SKM-1 (cell line): ENCODE results near the gene ANXA2.

Experiments used
- DNase-seq: peaks from one replicate; lab custom pipeline; 2025; ENCODE audit not compliant: unreplicated experiment; lab: John Stamatoyannopoulos, UW

Gene ANXA2

DNA sequence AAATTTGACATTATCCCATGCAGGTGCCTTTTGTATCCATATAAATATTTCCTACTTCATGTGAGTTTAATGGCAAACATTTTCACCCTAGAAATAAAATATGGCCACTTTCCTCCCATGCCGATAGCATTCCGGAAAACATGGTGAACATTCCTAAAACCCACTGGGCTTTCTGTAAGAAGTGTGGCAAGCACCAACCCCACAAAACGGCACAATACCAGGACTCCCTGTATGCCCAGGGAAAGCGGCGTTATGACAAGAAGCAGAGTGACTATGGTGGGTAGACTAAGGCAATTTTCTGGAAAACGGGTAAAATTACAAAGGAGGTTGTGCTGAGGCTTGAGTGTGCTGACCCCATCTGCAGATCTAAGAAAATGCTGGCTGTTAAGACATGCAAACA is 7.6 kb downstream of the ANXA2 start:
- no peak for DNase-seq

DNA sequence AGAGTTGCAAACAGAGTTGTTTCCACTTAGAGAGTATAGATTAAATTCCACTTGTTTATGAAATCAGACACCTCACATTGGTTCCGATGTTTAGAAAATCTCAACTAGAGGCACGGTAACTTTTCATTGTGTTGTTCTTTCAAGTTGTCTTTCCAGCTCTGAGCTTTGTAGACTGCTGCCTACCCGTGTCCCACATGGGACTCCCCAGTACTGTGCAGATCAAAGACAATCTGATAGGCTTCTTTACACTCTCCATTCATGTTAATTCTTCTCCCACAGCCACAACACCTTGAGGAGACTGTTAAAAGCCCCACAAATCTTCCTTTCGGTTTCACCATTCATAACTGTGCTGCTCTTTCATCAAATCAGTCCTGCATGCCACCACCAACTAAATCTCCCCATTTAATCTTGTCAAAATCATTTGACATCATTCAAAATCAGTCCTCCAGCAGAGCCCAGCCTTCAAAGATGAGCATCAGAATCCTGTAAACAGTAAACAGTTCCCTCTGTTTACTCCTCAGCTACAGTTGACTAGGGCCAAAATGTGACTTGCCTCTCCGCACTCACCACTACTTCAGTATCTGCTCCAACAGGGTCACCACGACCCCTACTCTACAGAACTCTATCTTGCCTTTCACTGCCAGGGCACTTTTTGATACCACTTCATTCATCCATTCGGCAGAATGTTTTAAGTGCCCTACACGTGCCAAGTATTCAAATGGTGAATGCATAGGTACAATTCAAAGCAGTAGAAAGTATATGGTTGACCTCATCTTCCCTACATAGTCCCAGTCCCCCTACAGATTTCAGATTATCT is 8.3 kb downstream of the ANXA2 start:
- DNase-seq: no peak

DNA sequence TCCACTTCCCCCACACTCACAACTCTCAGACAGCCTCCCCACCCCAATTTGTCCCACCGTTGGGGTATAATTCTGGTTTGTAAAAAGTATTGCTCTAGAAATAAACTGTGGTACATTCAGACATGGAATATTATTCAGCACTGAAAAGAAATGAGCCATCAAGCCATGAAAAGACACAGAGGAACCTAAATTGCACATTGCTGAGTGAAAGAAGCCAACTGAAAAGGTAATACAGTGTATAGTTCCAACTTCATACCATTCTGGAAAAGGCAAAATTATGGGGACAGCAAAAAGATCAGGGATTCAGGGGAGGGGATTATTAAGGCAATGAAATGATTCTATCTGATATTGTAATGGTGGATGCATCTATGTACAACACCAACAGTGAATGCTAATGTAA is 10.5 kb downstream of the ANXA2 start:
- DNase-seq: no peak

DNA sequence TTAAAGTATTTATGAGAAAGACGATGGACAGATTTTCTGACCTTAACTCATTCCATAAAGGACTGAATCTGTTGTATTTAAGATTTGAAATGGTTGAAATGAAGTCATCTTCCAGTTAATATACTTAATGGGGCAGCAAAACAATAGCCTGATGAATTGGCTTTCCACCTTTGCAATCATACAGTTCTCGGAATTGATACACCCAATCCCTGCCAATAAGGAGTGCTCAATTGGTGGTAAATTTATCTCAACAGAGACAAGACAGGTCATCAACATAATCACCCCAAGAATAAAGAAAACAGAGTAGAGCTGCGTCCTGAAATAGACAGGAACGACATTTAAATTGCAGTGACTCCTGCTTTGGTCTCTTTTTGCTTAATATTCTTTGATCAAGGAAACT is 11.2 kb downstream of the ANXA2 start:
- DNase-seq: no peak

DNA sequence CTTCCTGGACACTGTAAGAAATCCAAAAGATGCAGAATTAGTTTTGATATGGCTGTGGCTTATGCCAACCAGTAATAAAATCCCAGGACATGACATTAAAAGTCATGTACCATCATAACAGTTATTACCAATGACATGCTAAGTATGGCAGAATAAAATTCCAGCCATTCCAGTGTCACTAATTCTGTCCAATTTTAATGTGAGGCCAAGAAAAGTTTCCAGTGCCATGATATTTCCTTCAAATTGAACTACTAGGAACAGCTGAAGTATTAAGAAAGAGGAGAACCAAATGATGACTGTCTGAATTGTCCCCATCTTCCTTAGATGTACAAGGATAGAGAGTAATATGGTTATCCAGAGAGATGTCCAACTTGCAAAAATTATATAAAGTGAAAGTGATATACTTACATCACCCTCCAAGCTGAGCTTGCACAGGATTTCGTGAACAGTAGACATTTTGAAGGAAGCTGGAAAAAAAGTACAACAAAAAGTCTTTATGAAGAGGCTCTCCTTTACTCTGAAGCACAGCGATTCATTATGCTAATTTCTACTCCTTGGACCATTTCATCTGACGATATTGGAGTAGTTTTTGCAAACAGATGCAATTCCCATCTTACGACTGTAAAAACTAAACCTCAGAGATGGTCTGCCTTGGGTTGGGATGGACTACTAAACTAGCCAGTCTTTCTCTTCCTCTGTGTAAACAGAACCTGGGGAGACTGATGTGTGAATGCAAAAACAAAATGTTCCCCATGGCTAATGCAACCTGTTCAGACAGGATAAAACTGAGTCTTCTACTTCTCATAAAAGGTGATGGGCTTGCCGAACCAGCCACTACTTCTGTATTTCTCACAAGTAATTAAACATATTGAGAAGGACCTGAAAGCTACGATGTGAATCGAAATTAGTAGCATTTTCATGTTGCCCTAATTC is 11.9 kb downstream of the ANXA2 start:
- DNase-seq: no peak

DNA sequence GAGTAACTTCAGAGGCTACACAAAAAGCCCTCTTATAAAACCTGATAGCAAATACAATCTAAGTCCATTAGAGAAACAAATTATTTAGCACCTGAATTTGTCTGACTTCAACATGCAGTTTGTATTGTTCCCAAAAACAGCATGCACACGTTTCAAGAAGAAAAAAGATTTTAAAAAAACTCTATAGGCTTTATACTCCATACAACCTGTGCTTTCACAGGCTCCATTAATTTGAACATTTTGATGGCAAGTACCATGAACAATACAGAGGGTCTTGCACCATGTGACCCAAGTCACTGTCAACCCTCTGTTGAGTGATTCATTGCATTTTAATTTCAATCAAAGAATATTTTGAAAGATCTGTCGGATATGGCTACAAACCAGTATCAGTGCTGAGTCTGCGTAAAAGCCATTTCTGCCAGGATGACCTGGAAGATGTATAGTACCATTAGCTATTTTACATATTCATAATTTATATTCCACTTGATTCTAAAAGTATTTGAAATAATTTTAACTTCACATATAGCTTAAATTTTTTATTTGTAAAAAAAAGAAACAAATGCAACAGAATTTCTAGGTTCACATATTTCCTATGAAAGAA is 13.2 kb downstream of the ANXA2 start:
- no peak for DNase-seq

- DNase-seq: no peak
Measured at GRCh38 chr15:60384053-60384452, 13.7 kb downstream of the ANXA2 start.

DNA sequence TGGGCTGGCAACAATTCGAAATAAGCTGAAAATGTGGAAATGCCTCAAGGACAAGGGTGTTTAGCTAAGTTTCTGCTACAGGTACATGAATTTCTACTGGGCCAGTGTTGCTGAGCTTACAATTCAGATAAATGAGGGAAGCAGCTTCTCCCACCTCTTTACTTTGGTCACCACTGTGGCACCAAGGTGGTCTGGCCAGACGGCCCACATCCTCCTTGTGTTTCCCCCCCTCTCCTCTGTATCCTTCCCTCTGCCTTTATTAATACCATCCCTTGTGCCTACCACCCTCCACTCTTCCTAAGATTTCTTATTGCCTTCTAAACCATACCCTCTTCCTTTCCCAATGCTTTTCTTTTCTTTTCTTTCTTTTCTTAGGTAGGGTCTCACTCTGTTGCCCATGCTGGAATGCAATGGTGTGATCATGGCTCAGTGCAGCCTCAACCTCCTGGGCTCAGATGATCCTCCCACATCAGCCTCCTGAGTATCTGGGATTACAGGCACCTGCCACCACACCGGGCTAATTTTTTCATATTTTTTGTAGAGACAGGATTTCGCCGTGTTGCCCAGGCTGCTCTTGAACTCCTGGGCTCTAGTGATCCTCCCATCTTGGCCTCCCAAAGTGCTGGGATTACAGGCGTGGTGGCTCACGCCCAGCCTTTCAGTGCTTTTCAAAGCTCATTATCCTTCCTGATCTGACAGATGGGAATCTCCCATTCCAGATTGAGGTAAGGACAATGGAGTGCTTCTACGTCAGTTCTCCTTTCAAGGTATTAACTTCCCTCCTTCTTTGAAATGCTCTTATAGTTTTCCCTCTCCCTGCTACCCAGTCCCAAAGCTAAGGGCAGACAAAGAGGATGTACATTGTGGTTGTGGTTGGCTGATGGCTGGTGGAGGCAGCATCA is 14.8 kb downstream of the ANXA2 start:
- no peak for DNase-seq

- DNase-seq: no peak
Measured at GRCh38 chr15:60381148-60381788, 16.5 kb downstream of the ANXA2 start.

- DNase-seq: no peak
Measured at GRCh38 chr15:60379525-60380274, 18.1 kb downstream of the ANXA2 start.

DNA sequence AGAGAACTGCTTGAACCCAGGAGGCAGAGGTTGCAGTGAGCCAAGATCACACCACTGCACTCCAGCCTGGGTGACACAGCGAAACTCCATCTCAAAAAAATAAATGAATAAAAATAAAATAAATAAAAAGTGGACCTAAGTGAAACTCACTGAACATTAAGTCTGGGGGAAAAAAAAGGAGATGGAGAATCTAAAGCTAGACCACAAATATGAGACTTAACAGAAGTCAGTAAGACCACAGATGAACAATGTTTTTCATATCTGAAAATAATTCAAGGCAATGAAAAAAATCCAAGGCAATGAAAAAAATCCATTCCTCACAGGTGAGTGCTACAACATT is 18.6 kb downstream of the ANXA2 start:
- no peak for DNase-seq

GRCh38 chr15:60376677-60377095 is 21.1 kb downstream of the ANXA2 start:
- no peak for DNase-seq

DNA sequence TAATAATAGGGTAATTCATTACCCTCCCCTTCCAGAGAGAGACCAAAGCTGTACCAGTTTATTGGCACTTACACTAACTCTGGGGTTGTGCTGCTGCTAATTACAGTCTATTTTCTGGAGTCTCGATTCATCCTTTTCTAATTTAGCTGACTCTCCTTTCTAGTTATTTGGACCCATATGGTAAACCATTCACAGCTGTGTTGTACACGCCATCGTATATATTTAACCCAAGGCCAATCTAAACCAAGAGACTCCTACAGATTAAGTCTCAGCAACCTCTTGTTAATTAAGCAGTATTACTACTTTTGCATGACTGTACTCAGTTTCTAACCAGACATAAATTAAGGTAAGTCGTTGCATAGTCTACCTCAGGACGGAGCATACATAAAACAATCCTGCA is 22.5 kb downstream of the ANXA2 start:
- DNase-seq: no peak

GRCh38 chr15:60374628-60375081 is 23.1 kb downstream of the ANXA2 start:
- no peak for DNase-seq

DNA sequence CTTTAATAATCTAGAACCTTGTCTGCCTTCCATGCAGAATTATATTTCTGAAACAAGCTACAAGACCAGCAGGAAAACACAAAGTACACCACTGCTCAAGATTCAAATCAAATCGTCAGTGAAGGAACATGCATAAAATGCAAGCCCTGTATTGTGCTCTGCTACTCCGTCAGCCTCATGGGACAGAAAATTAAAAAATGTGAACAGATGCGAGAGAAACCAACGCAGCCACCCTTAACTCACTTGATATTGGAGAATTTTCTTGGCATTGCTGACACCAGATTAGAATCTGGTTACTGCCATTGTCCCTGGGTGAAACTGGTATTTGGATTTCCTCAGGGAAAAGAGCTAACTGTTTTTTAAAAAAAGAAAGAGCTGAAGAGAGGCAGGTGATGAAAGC is 23.6 kb downstream of the ANXA2 start:
- DNase-seq: no peak

GRCh38 chr15:60373745-60374144 is 24.0 kb downstream of the ANXA2 start:
- DNase-seq: no peak

DNA sequence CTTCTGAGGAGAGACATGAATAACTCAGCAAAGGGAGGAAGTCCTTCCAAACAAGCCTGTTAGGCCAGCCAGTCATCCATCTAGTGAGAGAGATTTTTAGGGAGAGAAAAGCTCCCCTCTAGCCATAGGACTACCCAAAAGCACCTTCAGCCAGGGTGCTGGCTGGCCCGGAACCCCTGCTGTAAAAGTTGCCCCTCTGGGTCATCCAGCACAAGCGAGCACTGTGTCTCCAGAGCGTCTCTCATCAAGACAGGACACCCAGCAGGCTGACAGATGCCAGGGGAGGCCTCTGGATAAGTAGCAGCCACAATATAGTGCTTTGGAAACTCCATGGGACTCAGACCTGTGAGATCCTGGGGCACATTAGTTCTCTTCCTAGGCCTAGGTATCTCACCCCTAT is 24.5 kb downstream of the ANXA2 start:
- DNase-seq: no peak

DNA sequence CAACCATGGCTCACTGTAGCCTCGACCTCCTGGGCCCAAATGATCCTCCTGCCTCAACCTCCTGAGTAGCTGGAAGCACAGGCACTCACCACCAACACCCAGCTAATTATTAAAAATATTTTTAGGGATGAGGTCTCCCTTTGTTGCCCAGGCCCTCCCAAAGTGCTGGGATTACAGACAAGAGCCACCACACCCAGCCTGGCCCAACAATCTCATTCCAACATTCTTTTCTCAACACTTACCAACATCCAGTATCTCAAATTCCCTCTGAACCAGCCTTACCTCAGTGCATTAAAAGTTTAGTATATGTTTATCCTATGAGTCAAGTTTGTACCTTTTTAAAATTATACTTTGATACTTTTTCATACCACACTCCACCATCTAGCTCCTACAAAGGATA is 25.0 kb downstream of the ANXA2 start:
- no peak for DNase-seq

GRCh38 chr15:60372227-60372626 is 25.6 kb downstream of the ANXA2 start:
- DNase-seq: no peak
